ENCODE results near the gene TFB1M.
A peak's percentile ranks its signal among the peaks of the same experiment; 100 is the strongest.
"Not testable (repeated sequence)": the region's sequence is repeated elsewhere in the genome, so short reads cannot be mapped to it uniquely, and the experiment has no call there.

The TFB1M gene

GRCh38 chr6:155314092-155314772 lies at the start of gene TFB1M:
Gene TFB1M (minus strand): TSS chr6:155314484. CDS start chr6:155314428, 56 bp downstream.
- peak; percentile 90 for DNase-seq (ENCODE audit: low spot score)
- ChIA-PET CTCF (interaction anchor here (0.6 to 0.7 kb wide), 2 partner anchors 25 to 447 kb away, joined by 3 to 5 read pairs; no protein-coding TSS in a partner anchor), POLR2A (ENCODE audit: low non-redundant PET) (no interaction called here)
- H3K27ac ChIP-seq = peak within 1 kb of the TSS; percentile 83
- no peak for TF ChIP-seq CTCF (conservative IDR thresholded peaks at IDR 0.05; ENCODE audit: low read depth)

GRCh38 chr6:155364021-155364420 lies 49.7 kb upstream of the TFB1M start:
- CTCF ChIA-PET; DNase-seq (ENCODE audit: low spot score); H3K27ac ChIP-seq; POLR2A ChIA-PET (ENCODE audit: low non-redundant PET): not testable (repeated sequence)

DNA sequence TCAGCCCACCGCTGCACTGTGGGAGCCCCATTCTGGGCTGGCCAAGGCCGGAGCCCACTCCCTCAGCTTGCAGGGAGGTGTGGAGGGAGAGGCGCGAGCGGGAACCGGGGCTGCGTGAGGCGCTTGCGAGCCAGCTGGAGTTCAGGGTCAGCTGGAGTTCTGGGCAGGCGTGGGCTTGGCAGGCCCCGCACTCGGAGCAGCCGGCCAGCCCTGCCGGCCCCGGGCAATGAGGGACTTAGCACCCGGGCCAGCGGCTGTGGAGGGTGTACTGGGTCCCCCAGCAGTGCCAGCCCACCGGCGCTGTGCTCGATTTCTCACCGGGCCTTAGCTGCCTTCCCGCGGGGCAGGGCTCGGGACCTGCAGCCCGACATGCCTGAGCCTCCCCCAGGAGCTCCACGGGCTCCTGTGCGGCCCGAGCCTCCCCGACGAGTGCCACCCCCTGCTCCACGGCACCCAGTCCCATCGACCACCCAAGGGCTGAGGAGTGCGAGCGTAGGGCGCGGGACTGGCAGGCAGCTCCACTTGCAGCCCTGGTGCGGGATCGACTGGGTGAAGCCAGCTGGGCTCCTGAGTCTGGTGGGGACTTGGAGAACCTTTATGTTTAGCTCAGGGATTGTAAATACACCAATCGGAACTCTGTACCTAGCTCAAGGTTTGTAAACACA lies 48.8 kb upstream of the TFB1M start:
- H3K27ac ChIP-seq; DNase-seq (ENCODE audit: low spot score); POLR2A ChIA-PET (ENCODE audit: low non-redundant PET); CTCF ChIA-PET: not testable (repeated sequence)

DNA sequence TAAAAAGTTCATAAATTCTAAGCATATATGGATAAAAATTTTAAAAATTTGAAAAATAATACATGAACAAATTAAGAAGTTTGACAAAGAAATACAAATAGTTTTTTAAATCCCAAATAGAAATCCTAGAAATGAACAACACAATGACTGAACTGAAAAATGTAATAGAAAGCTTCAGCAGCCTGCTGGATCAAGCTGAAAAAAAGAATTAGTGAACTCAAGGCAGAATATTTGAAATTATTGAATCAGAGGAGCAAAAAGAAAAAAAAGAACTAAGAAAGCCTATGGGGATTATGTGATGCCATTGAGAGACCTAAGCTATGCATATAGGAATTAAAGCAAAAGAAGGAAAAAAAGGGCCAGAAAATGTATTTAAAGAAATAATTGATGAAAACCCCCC lies 39.9 kb upstream of the TFB1M start:
- no peak for DNase-seq (ENCODE audit: low spot score)
- H3K27ac ChIP-seq = no peak overlapping the region
- POLR2A ChIA-PET (ENCODE audit: low non-redundant PET) = no interaction called here
- no peak for TF ChIP-seq CTCF (conservative IDR thresholded peaks at IDR 0.05; ENCODE audit: low read depth)
- CTCF ChIA-PET = no interaction called here

DNA sequence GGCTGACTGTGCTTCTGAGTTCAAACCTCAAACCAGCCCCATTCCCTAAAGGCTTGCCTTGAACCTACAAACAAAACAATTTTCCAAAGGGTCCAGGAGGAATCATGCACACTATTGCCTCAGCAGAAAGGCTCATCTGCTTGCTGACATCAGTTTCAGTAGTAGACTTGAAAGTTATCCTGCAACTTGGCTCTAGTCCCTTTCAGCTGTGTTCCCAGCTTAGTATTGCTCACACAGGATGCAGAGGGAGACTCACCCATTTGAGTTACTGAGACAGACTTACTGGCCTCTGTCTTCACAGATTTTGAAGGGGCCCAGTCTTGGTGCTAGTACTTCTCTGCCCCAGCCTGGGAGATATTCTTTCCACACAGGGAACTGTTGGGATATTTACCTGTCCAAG lies 38.5 kb upstream of the TFB1M start:
- DNase-seq (ENCODE audit: low spot score) = no peak
- ChIA-PET POLR2A (ENCODE audit: low non-redundant PET) (no interaction called here), CTCF (no interaction called here)
- TF ChIP-seq CTCF (conservative IDR thresholded peaks at IDR 0.05; ENCODE audit: low read depth) = no peak
- no peak overlapping the region for H3K27ac ChIP-seq

DNA sequence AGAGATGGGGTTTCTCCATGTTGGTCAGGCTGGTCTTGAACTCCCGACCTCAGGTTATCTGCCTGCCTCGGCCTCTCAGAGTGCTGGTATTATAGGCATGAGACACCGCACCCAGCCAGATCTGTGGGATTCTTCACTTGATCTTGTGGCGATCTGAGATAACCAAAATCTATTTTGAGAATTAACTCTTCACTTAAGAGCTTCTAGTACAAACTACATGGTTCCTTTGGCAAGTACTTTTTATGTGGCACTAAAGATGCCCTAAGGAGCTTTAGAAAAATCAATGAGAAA lies 37.8 kb upstream of the TFB1M start:
- H3K27ac ChIP-seq = no peak overlapping the region
- no peak for DNase-seq (ENCODE audit: low spot score)
- ChIA-PET CTCF (no interaction called here), POLR2A (ENCODE audit: low non-redundant PET) (no interaction called here)
- no peak for TF ChIP-seq CTCF (conservative IDR thresholded peaks at IDR 0.05; ENCODE audit: low read depth)

- H3K27ac ChIP-seq = no peak overlapping the region
- TF ChIP-seq CTCF (conservative IDR thresholded peaks at IDR 0.05; ENCODE audit: low read depth) = no peak
- POLR2A ChIA-PET (ENCODE audit: low non-redundant PET) = no interaction called here
- CTCF ChIA-PET = interaction anchor here (0.6 kb wide), 1 partner anchor 237 kb away, joined by 3 read pairs; no protein-coding TSS in a partner anchor
- DNase-seq (ENCODE audit: low spot score) = no peak
Observed at GRCh38 chr6:155351273-155352129, 37.2 kb upstream of the TFB1M start.

All from RWPE1 (cell line).